Breast epithelium (tissue), 3 donors: Measurements from ENCODE around the gene TOPBP1.

Experiments
- CTCF ChIP-seq, 3 donors: fragments of 450-650 bp; IDR thresholded peaks; one replicate each; pipeline ENCODE4 v1.5.1; 2016 to 2017; ENCODE audit warnings: antibody characterized with exemption in 3 of 3, mild to moderate bottlenecking in 3 of 3, moderate library complexity in 3 of 3
- POLR2A ChIP-seq: fragments of 450-650 bp; IDR thresholded peaks from one replicate; pipeline ENCODE4 v1.6.1; 2016; ENCODE audit warnings: antibody characterized with exemption, mild to moderate bottlenecking, moderate library complexity
- POLR2AphosphoS5 ChIP-seq, 3 donors: sonication (generic); formaldehyde crosslinking; IDR thresholded peaks; one replicate each; pipeline ENCODE4 v1.6.1; 2017; ENCODE audit warnings: antibody characterized with exemption in 3 of 3

DNA sequence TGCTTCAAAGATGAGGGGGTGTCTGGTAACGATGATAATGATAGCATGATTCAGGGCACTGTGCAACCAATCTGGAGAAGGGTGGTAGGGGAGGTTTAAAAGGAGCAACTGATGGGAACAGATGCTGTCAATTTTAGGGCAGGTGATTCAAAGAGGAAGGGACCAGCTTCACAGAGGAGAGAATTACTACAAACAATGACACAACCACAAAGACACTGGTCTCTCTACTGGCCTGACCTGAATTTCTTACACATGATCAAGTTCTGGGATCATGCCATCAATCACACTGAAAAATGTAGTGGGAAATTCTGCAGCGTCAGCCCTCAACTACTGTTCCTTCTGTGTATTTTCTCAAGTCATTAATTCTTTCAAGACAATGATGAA lies 90.8 kb downstream of the TOPBP1 start:
- TF ChIP-seq CTCF (IDR thresholded peaks at IDR 0.05) (no peak), POLR2A (no peak), POLR2AphosphoS5 (IDR thresholded peaks at IDR 0.05) (no peak)
